ENCODE results near the gene LRCH1.

GRCh38 chr13:46728777-46729176 is 175.8 kb downstream of the LRCH1 start:
- no peak for TF ChIP-seq POLR2A (IDR thresholded peaks at IDR 0.05)
- no peak for TF ChIP-seq CTCF (IDR thresholded peaks at IDR 0.05)
